Measurements from ENCODE around the gene IZUMO1R. TPM values are rescaled to one million over a fixed set of nuclear protein-coding genes. Genes with fewer than 3 reads are reported as not detected.

IZUMO1R gene
- polyA plus RNA-seq, 1 of the 3 experiments (the other 2 are of a cell fraction) = 0.43 TPM

DNA sequence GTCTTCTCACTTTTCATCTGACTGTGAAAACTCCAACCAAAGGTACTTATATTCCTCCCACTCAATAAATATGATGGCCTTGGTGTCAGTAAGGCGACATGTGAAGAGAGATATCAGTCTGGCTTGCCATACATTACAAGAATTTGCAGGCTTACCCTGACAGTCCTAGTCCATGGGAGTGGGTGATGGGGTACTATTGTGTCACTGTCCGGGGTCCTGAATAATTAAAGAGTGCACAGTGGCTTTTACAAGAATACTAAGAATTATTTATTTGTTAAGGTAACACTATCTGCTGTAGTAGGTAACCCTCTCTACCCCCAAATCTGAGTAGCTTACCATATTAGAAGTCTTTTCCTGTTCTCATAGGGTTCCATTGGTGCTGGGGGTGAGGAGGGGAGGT is 23.1 kb upstream of the IZUMO1R start:
- H3K4me3 ChIP-seq (ENCODE audit: low read depth in 2 of 2, low read length in 1 of 2) = no peak overlapping the region
- H3K36me3 ChIP-seq (replicated peaks in 1 of 2; ENCODE audit: control insufficient read depth in 1 of 2, insufficient read depth in 2 of 2, low read length in 1 of 2) = no peaks in the 10 kb centered on the region
- 50% methylated on average over 2 of the region's 2 CpGs for WGBS (ENCODE audit: low lambda C conversion rate)
- H3K9me2 ChIP-seq = no peaks in the 10 kb centered on the region
- H3K4me1 ChIP-seq (ENCODE audit: control insufficient read depth in 1 of 2, insufficient read depth in 2 of 2, low read depth in 1 of 2, low read length in 1 of 2) = no peaks in the 10 kb centered on the region
- ChIA-PET CTCF (no interaction called here), POLR2A (no interaction called here)
- no peaks in the 10 kb centered on the region for H3K27me3 ChIP-seq (ENCODE audit: insufficient read depth)
- H3K9ac ChIP-seq = no peak overlapping the region
- no peak overlapping the region for H3K4me2 ChIP-seq
- no peak for DNase-seq
- TF ChIP-seq, protein P1, sequence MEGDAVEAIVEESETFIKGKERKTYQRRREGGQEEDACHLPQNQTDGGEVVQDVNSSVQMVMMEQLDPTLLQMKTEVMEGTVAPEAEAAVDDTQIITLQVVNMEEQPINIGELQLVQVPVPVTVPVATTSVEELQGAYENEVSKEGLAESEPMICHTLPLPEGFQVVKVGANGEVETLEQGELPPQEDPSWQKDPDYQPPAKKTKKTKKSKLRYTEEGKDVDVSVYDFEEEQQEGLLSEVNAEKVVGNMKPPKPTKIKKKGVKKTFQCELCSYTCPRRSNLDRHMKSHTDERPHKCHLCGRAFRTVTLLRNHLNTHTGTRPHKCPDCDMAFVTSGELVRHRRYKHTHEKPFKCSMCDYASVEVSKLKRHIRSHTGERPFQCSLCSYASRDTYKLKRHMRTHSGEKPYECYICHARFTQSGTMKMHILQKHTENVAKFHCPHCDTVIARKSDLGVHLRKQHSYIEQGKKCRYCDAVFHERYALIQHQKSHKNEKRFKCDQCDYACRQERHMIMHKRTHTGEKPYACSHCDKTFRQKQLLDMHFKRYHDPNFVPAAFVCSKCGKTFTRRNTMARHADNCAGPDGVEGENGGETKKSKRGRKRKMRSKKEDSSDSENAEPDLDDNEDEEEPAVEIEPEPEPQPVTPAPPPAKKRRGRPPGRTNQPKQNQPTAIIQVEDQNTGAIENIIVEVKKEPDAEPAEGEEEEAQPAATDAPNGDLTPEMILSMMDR (IDR thresholded peaks at IDR 0.05) = no peak
- TF ChIP-seq, protein P2, sequence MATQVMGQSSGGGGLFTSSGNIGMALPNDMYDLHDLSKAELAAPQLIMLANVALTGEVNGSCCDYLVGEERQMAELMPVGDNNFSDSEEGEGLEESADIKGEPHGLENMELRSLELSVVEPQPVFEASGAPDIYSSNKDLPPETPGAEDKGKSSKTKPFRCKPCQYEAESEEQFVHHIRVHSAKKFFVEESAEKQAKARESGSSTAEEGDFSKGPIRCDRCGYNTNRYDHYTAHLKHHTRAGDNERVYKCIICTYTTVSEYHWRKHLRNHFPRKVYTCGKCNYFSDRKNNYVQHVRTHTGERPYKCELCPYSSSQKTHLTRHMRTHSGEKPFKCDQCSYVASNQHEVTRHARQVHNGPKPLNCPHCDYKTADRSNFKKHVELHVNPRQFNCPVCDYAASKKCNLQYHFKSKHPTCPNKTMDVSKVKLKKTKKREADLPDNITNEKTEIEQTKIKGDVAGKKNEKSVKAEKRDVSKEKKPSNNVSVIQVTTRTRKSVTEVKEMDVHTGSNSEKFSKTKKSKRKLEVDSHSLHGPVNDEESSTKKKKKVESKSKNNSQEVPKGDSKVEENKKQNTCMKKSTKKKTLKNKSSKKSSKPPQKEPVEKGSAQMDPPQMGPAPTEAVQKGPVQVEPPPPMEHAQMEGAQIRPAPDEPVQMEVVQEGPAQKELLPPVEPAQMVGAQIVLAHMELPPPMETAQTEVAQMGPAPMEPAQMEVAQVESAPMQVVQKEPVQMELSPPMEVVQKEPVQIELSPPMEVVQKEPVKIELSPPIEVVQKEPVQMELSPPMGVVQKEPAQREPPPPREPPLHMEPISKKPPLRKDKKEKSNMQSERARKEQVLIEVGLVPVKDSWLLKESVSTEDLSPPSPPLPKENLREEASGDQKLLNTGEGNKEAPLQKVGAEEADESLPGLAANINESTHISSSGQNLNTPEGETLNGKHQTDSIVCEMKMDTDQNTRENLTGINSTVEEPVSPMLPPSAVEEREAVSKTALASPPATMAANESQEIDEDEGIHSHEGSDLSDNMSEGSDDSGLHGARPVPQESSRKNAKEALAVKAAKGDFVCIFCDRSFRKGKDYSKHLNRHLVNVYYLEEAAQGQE (IDR thresholded peaks at IDR 0.05; ENCODE audit: low read depth, low read length) = peak; percentile 89
- TF ChIP-seq RAD21 (IDR thresholded peaks at IDR 0.05; ENCODE audit: low read length) (no peak), FOXJ3 (CRISPR knock-in tag; IDR thresholded peaks at IDR 0.05) (no peak), CHD2 (IDR thresholded peaks at IDR 0.05; ENCODE audit: low read length, partially characterized antibody) (no peak), POLR2AphosphoS5 (IDR thresholded peaks at IDR 0.05; ENCODE audit: low read depth, low read length) (no peak), YY1 (IDR thresholded peaks at IDR 0.05; ENCODE audit: low read depth) (no peak)
- TF ChIP-seq, protein P3, sequence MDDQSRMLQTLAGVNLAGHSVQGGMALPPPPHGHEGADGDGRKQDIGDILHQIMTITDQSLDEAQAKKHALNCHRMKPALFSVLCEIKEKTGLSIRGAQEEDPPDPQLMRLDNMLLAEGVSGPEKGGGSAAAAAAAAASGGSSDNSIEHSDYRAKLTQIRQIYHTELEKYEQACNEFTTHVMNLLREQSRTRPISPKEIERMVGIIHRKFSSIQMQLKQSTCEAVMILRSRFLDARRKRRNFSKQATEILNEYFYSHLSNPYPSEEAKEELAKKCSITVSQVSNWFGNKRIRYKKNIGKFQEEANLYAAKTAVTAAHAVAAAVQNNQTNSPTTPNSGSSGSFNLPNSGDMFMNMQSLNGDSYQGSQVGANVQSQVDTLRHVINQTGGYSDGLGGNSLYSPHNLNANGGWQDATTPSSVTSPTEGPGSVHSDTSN (IDR thresholded peaks at IDR 0.05) = no peak
- no peaks in the 10 kb centered on the region for H4K20me1 ChIP-seq (ENCODE audit: insufficient read depth)
- H3F3A ChIP-seq (replicated peaks; ENCODE audit: insufficient read depth) = no peaks in the 10 kb centered on the region
- no peak overlapping the region for H2AFZ ChIP-seq (ENCODE audit: low read depth)
- H3K27ac ChIP-seq (ENCODE audit: low read depth in 2 of 2, low read length in 1 of 2) = no peak overlapping the region
- no peaks in the 10 kb centered on the region for H3K79me2 ChIP-seq (ENCODE audit: insufficient read depth)
- H3K9me3 ChIP-seq = no peaks in the 10 kb centered on the region

DNA sequence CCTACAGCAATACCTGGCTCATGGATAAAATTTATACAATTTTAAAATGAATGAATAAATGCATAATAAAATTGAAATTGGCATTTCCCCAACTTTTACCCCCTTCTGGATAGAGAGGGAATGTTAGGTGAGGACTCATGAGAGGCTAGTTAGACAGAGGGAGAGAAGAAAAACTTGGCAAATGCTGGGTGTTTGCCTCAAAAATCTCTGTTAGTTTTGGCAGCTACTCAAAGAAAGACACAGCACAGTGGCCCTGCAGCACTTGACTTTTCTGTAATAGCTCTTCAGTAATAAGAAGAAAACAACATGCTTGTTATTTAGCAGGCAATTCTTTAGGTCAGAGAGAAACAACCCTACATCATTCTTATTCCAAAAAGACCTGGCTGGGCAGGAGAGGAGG is 20.7 kb upstream of the IZUMO1R start:
- no peaks in the 10 kb centered on the region for H3K27me3 ChIP-seq (ENCODE audit: insufficient read depth)
- no peaks in the 10 kb centered on the region for H3K9me3 ChIP-seq
- H3K9me2 ChIP-seq = no peaks in the 10 kb centered on the region; the same call in 1 of the 2 replicates
- no peak for DNase-seq
- ChIA-PET CTCF (no interaction called here), POLR2A (no interaction called here)
- H3K79me2 ChIP-seq (ENCODE audit: insufficient read depth) = no peaks in the 10 kb centered on the region
- no peak overlapping the region for H3K27ac ChIP-seq (ENCODE audit: low read depth in 2 of 2, low read length in 1 of 2)
- no peaks in the 10 kb centered on the region for H3F3A ChIP-seq (replicated peaks; ENCODE audit: insufficient read depth)
- H3K4me3 ChIP-seq (ENCODE audit: low read depth in 2 of 2, low read length in 1 of 2) = no peak overlapping the region
- no peaks in the 10 kb centered on the region for H3K4me1 ChIP-seq (ENCODE audit: control insufficient read depth in 1 of 2, insufficient read depth in 2 of 2, low read depth in 1 of 2, low read length in 1 of 2)
- H3K36me3 ChIP-seq (replicated peaks in 1 of 2; ENCODE audit: control insufficient read depth in 1 of 2, insufficient read depth in 2 of 2, low read length in 1 of 2) = no peaks in the 10 kb centered on the region
- H3K9ac ChIP-seq = no peak overlapping the region
- H3K4me2 ChIP-seq = no peak overlapping the region
- no peak overlapping the region for H2AFZ ChIP-seq (ENCODE audit: low read depth)
- no peaks in the 10 kb centered on the region for H4K20me1 ChIP-seq (ENCODE audit: insufficient read depth)
- TF ChIP-seq NFIC (IDR thresholded peaks at IDR 0.05; ENCODE audit: borderline replicate concordance) = no peak
- TF ChIP-seq YY1 (IDR thresholded peaks at IDR 0.05; ENCODE audit: low read depth) = no peak
- no peak for TF ChIP-seq GABPA (IDR thresholded peaks at IDR 0.05; ENCODE audit: low read depth)
- TF ChIP-seq CHD2 (IDR thresholded peaks at IDR 0.05; ENCODE audit: low read length, partially characterized antibody) = no peak
- no peak for TF ChIP-seq TAF1 (IDR thresholded peaks at IDR 0.05; ENCODE audit: borderline replicate concordance, low read depth, low read length)
- no peak for TF ChIP-seq MEF2A (IDR thresholded peaks at IDR 0.05; ENCODE audit: borderline replicate concordance, low read depth)
- TF ChIP-seq, protein P1 (IDR thresholded peaks at IDR 0.05) = no peak
- no peak for TF ChIP-seq JUND (IDR thresholded peaks at IDR 0.05)
- no peak for TF ChIP-seq POLR2AphosphoS5 (IDR thresholded peaks at IDR 0.05; ENCODE audit: low read depth, low read length)
- no peak for TF ChIP-seq EZH2phosphoT487 (IDR thresholded peaks at IDR 0.05; ENCODE audit: borderline replicate concordance, low read depth)
- TF ChIP-seq, protein P4, sequence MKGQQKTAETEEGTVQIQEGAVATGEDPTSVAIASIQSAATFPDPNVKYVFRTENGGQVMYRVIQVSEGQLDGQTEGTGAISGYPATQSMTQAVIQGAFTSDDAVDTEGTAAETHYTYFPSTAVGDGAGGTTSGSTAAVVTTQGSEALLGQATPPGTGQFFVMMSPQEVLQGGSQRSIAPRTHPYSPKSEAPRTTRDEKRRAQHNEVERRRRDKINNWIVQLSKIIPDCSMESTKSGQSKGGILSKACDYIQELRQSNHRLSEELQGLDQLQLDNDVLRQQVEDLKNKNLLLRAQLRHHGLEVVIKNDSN (IDR thresholded peaks at IDR 0.05; ENCODE audit: borderline replicate concordance, low read depth) = no peak
- TF ChIP-seq, protein P5, sequence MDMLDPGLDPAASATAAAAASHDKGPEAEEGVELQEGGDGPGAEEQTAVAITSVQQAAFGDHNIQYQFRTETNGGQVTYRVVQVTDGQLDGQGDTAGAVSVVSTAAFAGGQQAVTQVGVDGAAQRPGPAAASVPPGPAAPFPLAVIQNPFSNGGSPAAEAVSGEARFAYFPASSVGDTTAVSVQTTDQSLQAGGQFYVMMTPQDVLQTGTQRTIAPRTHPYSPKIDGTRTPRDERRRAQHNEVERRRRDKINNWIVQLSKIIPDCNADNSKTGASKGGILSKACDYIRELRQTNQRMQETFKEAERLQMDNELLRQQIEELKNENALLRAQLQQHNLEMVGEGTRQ (IDR thresholded peaks at IDR 0.05; ENCODE audit: borderline replicate concordance, low read depth, low read length) = no peak
